GM21526 (cell line): ENCODE data around the gene NTN3.
"Not testable (repeated sequence)": the region's sequence is repeated elsewhere in the genome, so short reads cannot be mapped to it uniquely, and the experiment has no call there.

Experiments
- ATAC-seq: cut with Tn5 transposase; IDR thresholded peaks from one replicate; pipeline ENCODE4 v1.9.1; 2021; ENCODE audit warnings: moderate library complexity; ENCODE audit not compliant: unreplicated experiment, low FRiP score

The NTN3 gene

DNA sequence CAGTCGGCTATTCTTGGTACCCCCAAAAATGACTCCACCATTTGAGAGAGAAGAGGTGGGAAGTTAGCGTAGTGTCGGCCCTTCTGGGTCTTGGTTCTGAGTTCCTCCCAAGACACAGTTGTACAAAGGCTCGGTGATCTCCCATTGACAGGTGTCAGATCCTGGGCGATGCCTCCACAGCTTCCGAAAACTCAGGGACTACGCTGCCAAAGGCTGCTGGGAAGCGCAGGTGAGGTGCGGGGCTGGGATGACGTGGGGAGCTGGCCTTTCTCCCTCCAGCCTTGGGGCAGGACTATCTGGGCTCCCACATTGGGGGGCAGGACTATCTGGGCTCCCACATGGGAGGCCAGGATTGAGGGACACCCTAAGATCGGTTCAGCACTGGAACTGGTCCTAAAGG lies 31.5 kb upstream of the NTN3 start:
- ATAC-seq = no peak

DNA sequence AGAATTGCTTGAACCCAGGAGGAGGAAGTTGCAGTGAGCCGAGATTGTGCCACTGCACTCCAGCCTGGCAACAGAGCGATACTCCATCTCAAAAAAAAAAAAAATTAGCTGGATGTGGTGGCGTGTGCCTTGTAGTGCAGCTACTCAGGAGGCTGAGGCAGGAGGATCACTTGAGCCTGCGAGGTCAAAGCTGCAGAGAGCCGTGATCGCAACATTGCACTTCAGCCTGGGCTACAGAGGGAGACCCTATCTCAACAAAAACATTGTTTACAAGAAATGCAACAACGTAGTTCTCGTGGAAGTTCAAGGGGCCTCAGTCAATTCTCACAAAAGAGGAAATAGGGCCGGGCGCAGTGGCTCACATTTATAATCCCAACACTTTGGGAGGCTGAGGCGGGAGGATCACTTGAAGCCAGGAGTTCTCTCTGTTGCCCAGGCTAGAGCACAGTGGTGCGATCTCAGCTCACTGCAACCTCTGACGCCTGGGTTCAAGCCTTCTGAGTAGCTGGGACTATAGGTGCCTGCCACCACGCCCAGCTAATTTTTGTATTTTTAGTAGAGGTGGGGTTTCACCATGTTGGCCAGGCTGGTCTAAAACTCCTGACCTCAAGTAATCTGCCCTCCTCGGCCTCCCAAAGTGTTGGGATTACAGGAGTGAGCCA lies 29.8 kb upstream of the NTN3 start:
- ATAC-seq = not testable (repeated sequence)

DNA sequence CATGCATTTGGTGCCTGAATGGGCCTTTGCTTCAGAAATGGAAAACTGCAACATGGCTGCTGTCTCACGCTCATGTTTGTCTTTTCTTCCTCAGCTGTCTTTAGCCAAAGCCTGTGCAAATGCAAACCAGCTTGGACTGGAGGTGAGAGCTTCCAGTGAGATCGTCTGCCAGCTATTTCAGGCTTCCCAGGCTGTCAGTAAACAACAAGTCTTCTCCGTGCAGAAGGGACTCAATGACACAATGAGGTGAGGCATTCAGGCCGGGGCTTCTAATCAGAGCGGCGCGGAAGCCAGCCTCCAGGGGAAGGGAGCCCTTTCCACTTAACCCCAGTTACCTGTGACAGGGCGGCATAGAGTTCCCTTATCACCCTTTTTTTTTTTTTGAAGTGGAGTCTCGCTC lies 27.5 kb upstream of the NTN3 start:
- ATAC-seq = no peak

DNA sequence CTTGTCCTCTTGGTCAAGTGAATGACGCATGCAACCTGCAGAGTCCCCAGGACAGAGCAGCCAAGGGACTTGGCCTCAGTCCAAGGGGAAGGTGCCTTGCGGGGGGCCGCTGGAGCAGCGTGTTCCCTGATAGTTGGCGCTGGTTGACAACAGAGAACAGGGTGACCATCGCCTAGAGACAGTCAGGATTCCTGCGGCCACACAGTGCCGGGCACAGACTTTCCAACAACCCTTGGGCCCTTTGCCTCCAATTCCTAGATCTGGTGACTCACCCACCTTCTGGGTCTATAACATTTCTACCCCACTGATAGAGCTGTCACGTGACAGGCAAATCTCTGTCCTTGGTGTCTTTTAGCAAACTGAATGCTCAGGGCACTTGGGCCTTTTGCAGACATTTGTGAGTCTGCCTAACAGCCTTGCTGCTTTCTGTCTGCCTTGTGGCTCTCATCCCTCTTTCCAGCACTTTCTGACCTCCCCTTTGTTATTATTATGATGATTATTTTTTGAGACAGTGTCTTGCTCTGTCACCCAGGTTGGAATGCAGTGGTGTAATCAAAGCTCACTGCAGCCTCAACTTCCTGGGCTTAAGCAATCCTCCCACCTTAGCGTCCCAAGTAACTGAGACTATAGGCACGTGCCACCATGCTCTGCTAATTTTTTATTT lies 23.0 kb upstream of the NTN3 start:
- ATAC-seq = no peak

DNA sequence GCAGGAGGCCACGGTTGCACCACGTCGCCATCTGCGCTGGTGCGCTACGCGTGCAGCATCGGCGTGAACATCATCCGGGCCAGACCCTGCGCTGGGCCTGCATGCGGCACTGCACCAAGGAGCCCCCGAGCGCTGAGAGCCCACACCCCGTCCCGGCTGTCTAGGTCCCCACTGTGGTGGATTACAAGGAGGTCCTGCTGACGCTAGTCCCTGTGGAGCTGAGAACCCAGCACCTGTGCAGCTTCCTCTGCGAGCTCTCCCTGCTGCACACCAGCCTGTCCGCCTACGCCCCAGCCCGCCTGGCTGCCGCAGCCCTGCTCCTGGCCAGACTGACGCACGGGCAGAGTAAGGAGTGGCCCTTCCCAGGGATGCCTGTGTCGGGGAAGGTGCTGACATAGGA lies 22.0 kb upstream of the NTN3 start:
- ATAC-seq = no peak

DNA sequence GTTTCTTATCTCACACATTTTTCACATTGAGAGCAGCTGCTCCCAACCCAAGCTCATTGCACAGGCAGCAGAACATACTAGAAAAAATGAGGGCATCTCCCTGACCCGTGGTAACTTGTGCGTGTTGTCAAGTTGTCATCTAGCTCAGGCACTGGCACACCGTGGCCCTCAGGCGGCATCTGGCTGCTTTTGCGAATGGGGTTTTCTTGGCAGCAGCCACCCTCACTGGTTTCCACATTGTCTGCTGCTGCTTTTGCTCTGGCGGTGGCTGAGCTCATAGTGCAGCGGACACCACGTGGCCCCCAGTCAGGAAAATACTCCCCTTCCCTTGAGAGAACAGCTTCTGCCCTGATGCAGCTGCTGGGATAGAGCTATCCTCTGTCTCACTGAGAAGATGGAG lies 20.6 kb upstream of the NTN3 start:
- no peak for ATAC-seq

DNA sequence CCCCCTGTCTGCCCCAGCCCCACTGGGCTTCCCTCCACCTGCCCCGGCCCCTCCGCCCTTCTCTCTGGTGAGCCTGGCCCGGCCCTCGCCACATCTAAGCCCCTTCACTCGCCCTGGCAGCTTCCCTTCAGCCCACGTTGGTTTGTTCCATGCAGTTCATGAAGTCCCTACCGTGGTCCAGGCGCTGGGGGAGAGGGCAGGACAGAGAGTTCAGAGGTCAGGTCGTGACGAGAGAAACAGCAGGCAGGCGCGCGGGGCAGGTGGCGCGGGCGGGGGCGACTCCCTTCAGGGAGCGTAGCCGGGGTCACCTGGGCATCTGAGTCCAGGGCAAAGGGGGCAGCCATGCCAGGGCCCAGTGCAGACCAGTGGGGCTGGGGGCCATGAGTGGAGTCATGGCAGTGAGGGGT lies 20.1 kb upstream of the NTN3 start:
- no peak for ATAC-seq

DNA sequence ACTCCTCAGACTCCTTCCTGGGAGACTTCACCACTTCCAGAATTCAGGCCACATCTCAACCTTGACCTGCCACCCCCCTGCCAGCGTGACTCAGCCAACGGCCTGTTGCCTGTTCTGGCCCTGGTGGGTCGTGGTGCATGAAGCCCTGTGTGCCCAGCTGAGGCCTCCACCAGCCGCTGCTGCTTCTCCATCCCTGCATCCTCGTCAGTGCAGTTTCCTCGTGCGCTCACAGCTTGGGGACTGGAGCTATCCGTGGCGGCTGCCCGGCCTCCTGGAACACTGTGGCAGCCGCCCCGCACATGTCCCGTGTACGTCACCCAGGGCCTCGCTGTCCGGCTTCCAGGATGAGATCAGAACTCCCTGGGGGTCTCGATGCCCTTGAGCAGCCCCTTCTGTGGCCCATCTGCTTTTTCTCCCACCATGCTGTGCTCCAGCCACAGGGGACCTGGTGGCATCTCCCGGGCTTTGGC lies 19.2 kb upstream of the NTN3 start:
- ATAC-seq = no peak

DNA sequence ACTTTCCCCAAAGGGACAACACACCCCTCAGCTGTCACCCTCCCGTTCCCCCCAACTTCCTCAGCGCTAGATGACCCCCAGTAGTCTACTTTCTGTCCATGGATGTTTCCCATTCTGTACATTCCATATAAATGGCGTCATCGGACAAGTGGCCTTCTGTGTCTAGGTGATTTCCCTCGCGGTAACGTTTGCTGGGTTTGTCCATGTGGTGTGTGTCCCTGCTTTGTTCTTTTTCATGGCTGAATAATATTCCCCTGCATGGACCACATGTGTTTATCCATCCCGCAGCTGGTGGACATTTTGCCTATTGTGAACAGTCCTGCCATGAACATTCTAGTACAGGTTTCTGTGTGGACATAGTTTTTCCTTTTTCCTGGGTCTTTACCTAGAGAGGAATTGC lies 18.4 kb upstream of the NTN3 start:
- no peak for ATAC-seq

DNA sequence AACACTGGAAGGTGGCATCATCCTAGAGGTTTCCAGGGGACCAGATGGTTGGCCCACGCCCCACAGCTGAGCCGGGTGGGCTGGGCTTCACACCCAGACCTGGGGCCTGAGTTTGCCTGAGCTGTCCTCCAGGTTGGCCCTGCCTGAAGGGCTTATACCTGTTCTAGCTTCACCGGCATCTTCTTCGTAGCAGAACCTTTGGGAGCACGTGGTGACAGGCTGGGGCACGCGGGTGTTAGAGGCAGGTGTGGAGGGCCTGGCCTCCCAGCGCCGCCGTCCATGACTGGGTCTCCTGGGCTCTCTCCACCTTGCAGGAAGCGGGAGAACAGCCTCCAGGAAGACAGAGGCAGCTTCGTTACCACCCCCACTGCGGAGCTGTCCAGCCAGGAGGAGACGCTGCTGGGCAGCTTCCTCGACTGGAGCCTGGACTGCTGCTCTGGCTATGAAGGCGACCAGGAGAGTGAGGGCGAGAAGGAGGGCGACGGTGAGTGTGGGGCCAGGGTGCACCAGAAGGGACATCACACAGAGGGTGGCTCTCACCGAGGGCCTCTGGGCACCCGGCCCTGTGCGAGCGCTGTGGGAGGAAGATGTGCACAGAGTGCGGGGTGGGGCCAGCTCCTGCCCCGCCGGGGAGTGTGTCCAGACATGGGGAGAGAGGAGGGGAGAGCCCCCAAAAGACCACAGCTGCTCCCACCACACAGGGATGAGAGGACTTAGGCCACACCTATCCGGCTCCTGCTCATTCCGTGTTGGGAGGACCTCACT lies 15.8 kb upstream of the NTN3 start:
- no peak for ATAC-seq

DNA sequence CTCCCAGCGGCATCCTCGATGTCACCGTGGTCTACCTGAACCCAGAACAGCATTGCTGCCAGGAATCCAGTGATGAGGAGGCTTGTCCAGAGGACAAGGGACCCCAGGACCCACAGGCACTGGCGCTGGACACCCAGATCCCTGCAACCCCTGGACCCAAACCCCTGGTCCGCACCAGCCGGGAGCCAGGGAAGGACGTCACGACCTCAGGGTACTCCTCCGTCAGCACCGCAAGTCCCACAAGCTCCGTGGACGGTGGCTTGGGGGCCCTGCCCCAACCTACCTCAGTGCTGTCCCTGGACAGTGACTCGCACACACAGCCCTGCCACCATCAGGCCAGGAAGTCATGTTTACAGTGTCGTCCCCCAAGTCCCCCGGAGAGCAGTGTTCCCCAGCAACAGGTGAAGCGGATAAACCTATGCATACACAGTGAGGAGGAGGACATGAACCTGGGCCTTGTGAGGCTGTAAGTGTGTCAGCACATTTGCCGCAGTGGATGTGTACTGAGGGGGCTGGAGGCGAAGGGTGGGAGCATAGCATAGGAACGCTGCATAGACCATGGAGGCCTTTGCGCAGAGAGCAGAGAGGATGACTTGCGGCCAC lies 14.4 kb upstream of the NTN3 start:
- ATAC-seq = no peak

DNA sequence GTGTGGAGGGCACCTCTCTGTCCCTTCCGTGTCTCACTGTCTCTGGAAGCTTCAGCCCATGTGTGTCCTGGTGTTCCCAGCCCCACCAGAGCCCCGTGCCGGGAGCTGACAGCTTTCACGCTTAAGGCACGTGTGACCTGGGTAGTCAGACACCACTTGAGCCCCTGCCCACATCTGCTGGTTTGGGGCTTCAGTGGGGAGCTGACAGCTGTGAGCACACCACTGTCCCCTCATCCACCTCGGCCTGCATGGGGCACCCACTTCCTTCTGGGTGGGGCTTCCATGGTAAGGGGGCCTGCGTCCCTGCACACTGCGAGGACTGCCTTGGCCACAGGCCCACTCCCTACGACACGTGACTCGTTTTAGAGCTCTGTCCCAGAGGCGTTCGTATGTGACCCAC lies 13.8 kb upstream of the NTN3 start:
- no peak for ATAC-seq

DNA sequence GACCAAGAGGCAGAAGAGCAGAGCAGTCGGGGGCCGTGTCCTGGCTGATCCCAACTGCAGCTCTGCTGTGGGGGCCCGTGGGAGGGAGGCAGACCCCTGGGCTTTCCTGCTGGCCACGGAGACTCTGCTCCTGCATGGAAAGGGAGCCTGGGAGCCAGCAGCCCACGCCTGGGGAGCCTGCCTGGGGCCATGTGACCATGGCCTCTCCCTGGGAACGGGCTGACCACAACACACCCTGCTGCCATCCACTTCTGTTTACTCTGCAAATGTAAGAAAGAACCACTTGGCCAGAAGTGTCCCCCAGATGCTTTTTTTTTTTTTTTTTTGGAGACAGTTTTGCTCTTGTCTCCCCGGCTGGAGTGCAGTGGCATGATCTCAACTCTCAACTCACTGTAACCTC lies 13.2 kb upstream of the NTN3 start:
- ATAC-seq = no peak

DNA sequence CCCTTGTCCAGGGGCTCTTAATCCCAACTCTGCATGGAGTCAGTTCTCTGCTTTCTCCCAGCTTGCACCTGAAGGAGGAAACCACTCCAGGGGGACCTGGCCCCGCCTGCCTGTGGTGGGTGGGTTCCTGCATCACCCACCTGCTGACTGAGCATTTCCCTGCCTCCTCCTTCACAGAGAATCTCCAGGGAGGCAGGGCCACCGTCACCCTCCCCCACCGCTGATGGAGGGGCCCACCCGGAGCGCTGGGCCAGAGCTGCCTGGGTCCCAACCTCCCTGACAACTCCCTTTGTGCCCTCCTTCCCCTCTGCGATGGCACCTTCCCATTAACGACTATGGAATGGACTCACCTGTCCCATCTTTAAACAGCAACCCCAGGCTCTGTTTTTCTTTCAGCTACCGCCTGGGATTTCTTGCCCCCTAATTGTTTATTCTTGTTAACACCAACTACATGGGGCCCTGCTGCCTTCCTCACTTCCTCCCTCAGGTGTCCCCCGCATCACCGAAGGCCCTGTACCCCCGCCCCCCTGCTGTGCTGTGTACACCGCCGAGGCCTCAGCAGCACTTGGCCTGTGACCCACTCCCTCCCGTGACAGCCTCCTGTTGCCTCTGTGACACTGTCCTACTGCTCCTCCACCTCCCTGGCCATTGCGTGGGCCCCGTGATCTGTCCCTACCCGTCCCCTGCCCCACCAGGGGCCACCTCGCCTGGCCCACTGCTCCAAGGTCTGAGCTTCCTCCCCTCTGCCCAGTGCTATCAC lies 12.0 kb upstream of the NTN3 start:
- no peak for ATAC-seq

DNA sequence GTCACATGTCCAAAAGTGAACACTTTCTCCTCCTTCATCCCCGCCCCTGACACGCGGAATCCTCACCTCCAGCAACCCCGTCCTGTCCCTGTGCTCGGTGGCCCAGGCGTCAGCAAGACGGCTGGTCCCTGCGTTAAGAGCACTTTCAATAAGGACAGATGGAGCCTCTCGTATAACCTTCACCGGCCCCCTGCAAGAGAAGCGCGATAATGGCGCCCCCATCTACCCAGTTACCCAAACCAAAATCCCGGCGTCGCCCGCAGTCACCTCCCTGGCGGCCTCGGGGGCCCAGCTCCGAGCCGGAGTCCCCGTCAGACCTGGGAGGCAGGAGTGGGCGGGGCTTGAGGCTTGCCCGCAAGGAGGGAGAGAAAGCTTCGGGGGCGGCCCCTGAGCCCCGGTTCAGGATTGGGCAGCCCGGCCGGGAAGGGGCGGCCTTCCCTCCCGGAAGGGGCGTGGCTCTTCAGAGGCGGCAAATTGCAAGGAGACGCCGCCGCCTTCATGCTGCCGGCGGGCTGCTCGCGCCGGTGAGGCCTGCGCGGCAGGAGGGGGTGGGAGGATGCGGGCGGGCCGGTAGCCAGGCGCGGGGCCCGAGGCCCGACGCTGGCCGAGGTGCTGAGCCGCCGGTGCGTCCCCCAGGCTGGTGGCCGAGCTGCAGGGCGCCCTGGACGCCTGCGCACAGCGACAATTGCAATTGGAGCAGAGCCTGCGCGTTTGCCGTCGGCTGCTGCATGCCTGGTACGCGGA lies 11.3 kb upstream of the NTN3 start, which contains the start of gene TEDC2:
TSS of gene TEDC2 (plus strand) at position 463 of the 744 bp plus-strand sequence. CDS start at position 499, 36 bp downstream.
- ATAC-seq = peak; percentile 59

DNA sequence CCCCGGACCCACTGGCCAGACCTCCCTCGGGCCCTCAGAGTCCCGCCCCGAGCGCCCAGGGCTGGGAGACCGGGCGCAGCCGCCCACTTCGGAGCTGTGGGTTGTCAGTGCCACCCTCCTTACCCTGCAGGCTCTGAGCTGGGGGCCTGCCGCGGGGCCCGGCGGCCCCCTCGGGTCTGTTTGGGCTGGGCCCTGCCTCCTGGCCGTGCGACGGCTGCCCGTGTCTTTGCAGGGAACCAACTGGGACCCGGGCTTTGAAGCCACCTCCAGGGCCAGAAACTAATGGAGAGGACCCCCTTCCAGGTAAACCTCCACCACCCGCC lies 10.7 kb upstream of the NTN3 start:
- no peak for ATAC-seq

DNA sequence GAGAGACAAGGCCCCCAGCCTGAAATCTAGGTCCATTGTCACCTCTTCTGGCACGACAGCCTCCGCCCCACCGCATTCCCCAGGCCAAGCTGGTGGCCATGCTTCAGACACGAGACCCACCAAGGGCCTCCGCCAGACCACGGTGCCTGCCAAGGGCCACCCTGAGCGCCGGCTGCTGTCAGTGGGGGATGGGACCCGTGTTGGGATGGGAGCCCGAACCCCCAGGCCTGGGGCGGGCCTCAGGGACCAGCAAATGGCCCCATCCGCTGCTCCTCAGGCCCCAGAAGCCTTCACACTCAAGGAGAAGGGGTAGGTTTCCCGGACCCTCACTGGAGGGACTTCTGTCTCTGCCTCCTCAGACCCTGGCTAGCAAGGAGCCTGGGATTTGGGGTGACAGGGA lies 10.2 kb upstream of the NTN3 start:
- ATAC-seq = no peak

DNA sequence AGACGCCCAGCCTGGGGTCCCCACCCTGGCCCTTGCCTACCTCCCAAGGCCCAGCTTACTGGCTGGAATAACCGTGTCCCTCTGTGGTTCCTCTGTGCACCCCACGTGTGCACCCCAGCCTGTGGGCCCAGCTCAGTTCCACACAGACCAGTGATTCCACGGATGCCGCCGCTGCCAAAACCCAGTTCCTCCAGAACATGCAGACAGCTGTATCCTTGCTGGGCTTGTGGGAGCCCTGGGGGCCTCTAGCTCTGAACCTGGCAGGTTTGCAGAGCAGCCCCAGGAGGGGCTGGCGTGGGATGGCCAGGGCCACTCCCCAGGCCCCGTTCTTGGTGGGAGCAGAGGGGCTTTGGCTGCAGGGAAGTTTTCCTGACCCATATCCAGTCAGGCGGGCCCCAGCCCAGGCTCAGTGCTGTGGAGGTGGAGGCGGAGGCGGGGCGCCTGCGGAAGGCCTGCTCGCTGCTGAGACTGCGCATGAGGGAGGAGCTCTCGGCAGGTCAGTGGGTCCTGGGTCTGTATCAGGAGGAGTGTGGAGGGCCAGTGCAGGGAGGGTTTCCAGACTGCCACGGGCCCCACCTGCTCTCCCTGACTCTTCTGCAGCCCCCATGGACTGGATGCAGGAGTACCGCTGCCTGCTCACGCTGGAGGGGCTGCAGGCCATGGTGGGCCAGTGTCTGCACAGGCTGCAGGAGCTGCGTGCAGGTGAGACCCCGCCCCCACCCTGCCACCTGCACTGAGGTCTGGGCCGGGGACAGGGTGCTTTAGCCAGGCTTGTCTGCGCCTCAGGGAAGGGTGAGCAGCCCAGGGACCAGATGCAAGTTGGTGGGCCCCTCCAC lies 8.8 kb upstream of the NTN3 start:
- ATAC-seq = no peak

DNA sequence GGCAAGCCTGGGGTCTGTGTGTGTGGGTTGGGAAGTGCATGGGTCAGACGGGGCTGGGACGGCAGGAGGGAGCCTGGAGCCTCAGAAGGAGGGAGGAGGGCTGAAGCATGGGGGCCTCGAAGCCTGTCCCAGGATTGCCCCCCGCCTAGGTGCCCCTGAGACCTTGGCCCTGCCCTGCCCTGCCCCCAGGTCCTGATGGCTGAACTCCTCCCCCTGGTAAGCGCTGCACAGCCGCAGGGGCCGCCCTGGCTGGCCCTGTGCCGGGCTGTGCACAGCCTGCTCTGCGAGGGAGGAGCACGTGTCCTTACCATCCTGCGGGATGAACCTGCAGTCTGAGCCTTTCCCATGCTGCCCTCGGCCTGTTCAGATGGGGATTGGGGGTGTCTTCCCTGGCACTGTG lies 6.8 kb upstream of the NTN3 start:
- ATAC-seq = no peak
